Upper lobe of left lung (tissue), 4 donors: ENCODE measurements around the gene NPHP4.
A peak's percentile ranks its signal among the peaks of the same experiment; 100 is the strongest.

Source experiments
- CTCF ChIP-seq, 6 experiments: fragments of 450-650 bp in 4 of 6; fragments of 200-600 bp in 2 of 6; sonication (generic) in 2 of 6; IDR thresholded peaks; one replicate each; pipeline ENCODE4 v1.5.1; 2016 to 2019; ENCODE audit warnings: antibody characterized with exemption in 6 of 6
- EP300 ChIP-seq, 4 donors: sonication (generic); formaldehyde crosslinking; IDR thresholded peaks; one replicate each; pipeline ENCODE4 v1.5.1; 2017; ENCODE audit warnings: antibody characterized with exemption in 4 of 4, control low read depth in 2 of 4

GRCh38 chr1:5992026-5992813, at the start of gene NPHP4:
- TF ChIP-seq CTCF (IDR thresholded peaks at IDR 0.05) (peak in 2 of 6 experiments; percentile 23 to 27), EP300 (IDR thresholded peaks at IDR 0.05) (no peak)
